ENCODE data around the gene USP17L12. TPM values are rescaled to one million over a fixed set of nuclear protein-coding genes. Genes with fewer than 3 reads are reported as not detected.

USP17L12 gene
- total RNA-seq, 1 experiment from 2014 or later: not detected

Other genes with a start within 250 kb of the USP17L12 start
- not detected in 2 replicates for gene FAM90A26, start 49.7 kb upstream of the USP17L12 start, total RNA-seq (2014; rRNA removed; shearing (Covaris generic))
- not detected in 2 replicates for gene USP17L10, start 9.5 kb upstream of the USP17L12 start, total RNA-seq (2014; rRNA removed; shearing (Covaris generic))
- gene USP17L11, start 4.7 kb upstream of the USP17L12 start, total RNA-seq (2014; rRNA removed; shearing (Covaris generic)): not detected in 2 replicates
- gene USP17L13, start 4.7 kb downstream of the USP17L12 start, total RNA-seq (2014; rRNA removed; shearing (Covaris generic)): not detected in 2 replicates
- not detected in 2 replicates for gene USP17L15, start 14.2 kb downstream of the USP17L12 start, total RNA-seq (2014; rRNA removed; shearing (Covaris generic))
- gene USP17L17, start 23.7 kb downstream of the USP17L12 start, total RNA-seq (2014; rRNA removed; shearing (Covaris generic)): not detected in 2 replicates
- gene USP17L18, start 28.5 kb downstream of the USP17L12 start, total RNA-seq (2014; rRNA removed; shearing (Covaris generic)): not detected in 2 replicates
- gene USP17L19, start 33.2 kb downstream of the USP17L12 start, total RNA-seq (2014; rRNA removed; shearing (Covaris generic)): not detected in 2 replicates
- not detected in 2 replicates for gene USP17L20, start 38.0 kb downstream of the USP17L12 start, total RNA-seq (2014; rRNA removed; shearing (Covaris generic))
- not detected in 2 replicates for gene USP17L21, start 42.7 kb downstream of the USP17L12 start, total RNA-seq (2014; rRNA removed; shearing (Covaris generic))
- not detected in 2 replicates for gene USP17L22, start 47.5 kb downstream of the USP17L12 start, total RNA-seq (2014; rRNA removed; shearing (Covaris generic))
- not detected in 2 replicates for gene USP17L24, start 105.0 kb downstream of the USP17L12 start, total RNA-seq (2014; rRNA removed; shearing (Covaris generic))
- gene USP17L25, start 109.8 kb downstream of the USP17L12 start, total RNA-seq (2014; rRNA removed; shearing (Covaris generic)): not detected in 2 replicates
- not detected in 2 replicates for gene USP17L26, start 114.5 kb downstream of the USP17L12 start, total RNA-seq (2014; rRNA removed; shearing (Covaris generic))
- gene USP17L5, start 119.3 kb downstream of the USP17L12 start, total RNA-seq (2014; rRNA removed; shearing (Covaris generic)): not detected in 2 replicates
- gene USP17L27, start 124.0 kb downstream of the USP17L12 start, total RNA-seq (2014; rRNA removed; shearing (Covaris generic)): not detected in 2 replicates
- not detected in 2 replicates for gene USP17L28, start 128.7 kb downstream of the USP17L12 start, total RNA-seq (2014; rRNA removed; shearing (Covaris generic))
- not detected in 2 replicates for gene USP17L29, start 133.5 kb downstream of the USP17L12 start, total RNA-seq (2014; rRNA removed; shearing (Covaris generic))
- not detected in 2 replicates for gene USP17L30, start 143.0 kb downstream of the USP17L12 start, total RNA-seq (2014; rRNA removed; shearing (Covaris generic))
- gene DEFB131A, start 224.3 kb downstream of the USP17L12 start, total RNA-seq (2014; rRNA removed; shearing (Covaris generic)): not detected in 2 replicates

Data from SJCRH30 (cell line).